HEK293 (cell line): ENCODE results near the gene MCEMP1.
A peak's percentile ranks its signal among the peaks of the same experiment; 100 is the strongest.

ENCODE experiments used
- CTCF ChIA-PET: fragments of 350-600 bp; formaldehyde crosslinking; extraction: SDS; loops from one replicate; lab custom pipeline; 2021; ENCODE audit warnings: antibody characterized with exemption; lab: Yijun Ruan, JAX
- POLR2A ChIA-PET: fragments of 300-600 bp; formaldehyde crosslinking; extraction: SDS; loops from one replicate; lab custom pipeline; 2020; ENCODE audit warnings: antibody characterized with exemption, inconsistent platforms; lab: Yijun Ruan, JAX
- H3K27ac ChIP-seq: fragments of 200-500 bp; sonication (Bioruptor generic); 2 replicates; pipeline ENCODE4 v1.5.1; 2014; ENCODE audit warnings: low read depth, low read length, control low read depth, inconsistent platforms; ENCODE audit errors: extremely low read depth
- H3K36me3 ChIP-seq, 2 experiments: fragments of 200-500 bp in 1 of 2; sonication (Bioruptor generic) in 1 of 2; 1 replicate in 1 of 2; 2 replicates in 1 of 2; pipeline ENCODE4 v1.5.1; 2014 to 2017; ENCODE audit warnings: inconsistent platforms in 2 of 2, low read length in 2 of 2; ENCODE audit not compliant: control insufficient read depth in 2 of 2, insufficient read depth in 1 of 2
- H3K4me1 ChIP-seq: fragments of 200-500 bp; sonication (Bioruptor generic); 2 replicates; pipeline ENCODE4 v1.5.1; 2014; ENCODE audit warnings: mild to moderate bottlenecking, low read length, inconsistent platforms; ENCODE audit not compliant: control insufficient read depth, insufficient read depth
- H3K4me3 ChIP-seq: 2 replicates; pipeline ENCODE4 v1.5.1; 2011; ENCODE audit warnings: low read depth, mild to moderate bottlenecking, control low read depth, low read length, moderate library complexity
- H3K9me3 ChIP-seq: fragments of 200-500 bp; sonication (Bioruptor generic); 2 replicates; pipeline ENCODE4 v1.5.1; 2014; ENCODE audit warnings: low read depth, low read length, inconsistent platforms; ENCODE audit not compliant: control insufficient read depth, insufficient read depth
- EGR2 ChIP-seq: fragments of 450-650 bp; formaldehyde crosslinking; IDR thresholded peaks from 2 replicates; pipeline ENCODE4 v1.5.1; 2016; ENCODE audit warnings: low read depth, missing biosample characterization, missing genetic modification characterization
- GLIS1 ChIP-seq: fragments of 450-650 bp; formaldehyde crosslinking; IDR thresholded peaks from 2 replicates; pipeline ENCODE4 v1.5.1; 2016; ENCODE audit warnings: missing biosample characterization, missing genetic modification characterization
- INSM2 ChIP-seq: fragments of 450-650 bp; formaldehyde crosslinking; IDR thresholded peaks from 2 replicates; pipeline ENCODE4 v1.5.1; 2016; ENCODE audit warnings: missing biosample characterization, missing genetic modification characterization
- MEIS1 ChIP-seq: sonication (generic); formaldehyde crosslinking; IDR thresholded peaks from 2 replicates; pipeline ENCODE4 v1.8.1; 2022; ENCODE audit warnings: missing genetic modification reagents, mild to moderate bottlenecking, borderline replicate concordance
- SP2 ChIP-seq: fragments of 450-650 bp; formaldehyde crosslinking; IDR thresholded peaks from 2 replicates; pipeline ENCODE4 v1.5.1; 2016; ENCODE audit warnings: missing biosample characterization, missing genetic modification characterization
- YY1 ChIP-seq: fragments of 450-650 bp; formaldehyde crosslinking; IDR thresholded peaks from 2 replicates; pipeline ENCODE4 v1.5.1; 2018; ENCODE audit warnings: missing biosample characterization, missing genetic modification characterization
- ZBTB48 ChIP-seq: fragments of 450-650 bp; formaldehyde crosslinking; IDR thresholded peaks from 2 replicates; pipeline ENCODE4 v1.5.1; 2016; ENCODE audit warnings: missing biosample characterization, missing genetic modification characterization
- ZBTB8A ChIP-seq: fragments of 450-650 bp; formaldehyde crosslinking; IDR thresholded peaks from 2 replicates; pipeline ENCODE4 v1.5.1; 2016; ENCODE audit warnings: missing biosample characterization, missing genetic modification characterization
- ZFHX2 ChIP-seq: fragments of 450-650 bp; formaldehyde crosslinking; conservative IDR thresholded peaks from 2 replicates; pipeline ENCODE4 v1.5.1; 2016; ENCODE audit warnings: missing biosample characterization, missing genetic modification characterization
- ZIC2 ChIP-seq: fragments of 450-650 bp; formaldehyde crosslinking; IDR thresholded peaks from 2 replicates; pipeline ENCODE4 v1.5.1; 2016; ENCODE audit warnings: missing biosample characterization, missing genetic modification characterization
- ZNF157 ChIP-seq: fragments of 450-650 bp; formaldehyde crosslinking; IDR thresholded peaks from 2 replicates; pipeline ENCODE4 v1.5.1; 2016; ENCODE audit warnings: missing biosample characterization, missing genetic modification characterization
- ZNF19 ChIP-seq: fragments of 450-650 bp; formaldehyde crosslinking; IDR thresholded peaks from 2 replicates; pipeline ENCODE4; 2016; ENCODE audit warnings: missing biosample characterization, missing genetic modification characterization, low read depth
- ZNF354C ChIP-seq: fragments of 450-650 bp; formaldehyde crosslinking; IDR thresholded peaks from 2 replicates; pipeline ENCODE4 v1.5.1; 2016; ENCODE audit warnings: missing biosample characterization, missing genetic modification characterization, low read depth, borderline replicate concordance
- ZNF366 ChIP-seq: fragments of 450-650 bp; formaldehyde crosslinking; conservative IDR thresholded peaks from 2 replicates; pipeline ENCODE4 v1.5.1; 2016; ENCODE audit warnings: missing biosample characterization, missing genetic modification characterization
- ZNF394 ChIP-seq: fragments of 450-650 bp; formaldehyde crosslinking; IDR thresholded peaks from 2 replicates; pipeline ENCODE4 v1.5.1; 2016; ENCODE audit warnings: missing biosample characterization, missing genetic modification characterization, mild to moderate bottlenecking, moderate library complexity, borderline replicate concordance
- ZNF416 ChIP-seq: fragments of 450-650 bp; formaldehyde crosslinking; IDR thresholded peaks from 2 replicates; pipeline ENCODE4 v1.5.1; 2016; ENCODE audit warnings: missing biosample characterization, missing genetic modification characterization
- ZNF544 ChIP-seq: fragments of 450-650 bp; formaldehyde crosslinking; IDR thresholded peaks from 2 replicates; pipeline ENCODE4 v1.5.0; 2017; ENCODE audit warnings: missing biosample characterization, missing genetic modification characterization
- ZNF830 ChIP-seq: fragments of 450-650 bp; IDR thresholded peaks from 2 replicates; pipeline ENCODE4 v1.5.0; 2018; ENCODE audit warnings: missing biosample characterization, missing genetic modification characterization, low read depth, mild to moderate bottlenecking, moderate library complexity
- ZSCAN4 ChIP-seq: fragments of 450-650 bp; formaldehyde crosslinking; IDR thresholded peaks from 2 replicates; pipeline ENCODE4 v1.5.1; 2017; ENCODE audit warnings: missing biosample characterization, missing genetic modification characterization
- TF ChIP-seq, protein P1 (sequence below): fragments of 450-650 bp; formaldehyde crosslinking; IDR thresholded peaks from 2 replicates; pipeline ENCODE4 v1.5.1; 2016; ENCODE audit warnings: missing biosample characterization, missing genetic modification characterization

Gene MCEMP1

GRCh38 chr19:7637374-7638256 lies 39.3 kb upstream of the MCEMP1 start:
- TF ChIP-seq ZNF830 (tag by site-specific recombination) (no peak), ZNF19 (no peak), INSM2 (tag by site-specific recombination) (no peak), ZNF544 (tag by site-specific recombination) (no peak), ZNF354C (tag by site-specific recombination) (no peak), ZBTB8A (tag by site-specific recombination) (0 out of 2 replicates have a peak, but pooled peaks have one; percentile 4), SP2 (no peak), MEIS1 (no peak), EGR2 (tag by site-specific recombination) (no peak), ZNF416 (no peak), GLIS1 (no peak), ZFHX2 (no peak), ZBTB48 (tag by site-specific recombination) (peak; percentile 40; the same call in 1 of the 2 replicates), ZSCAN4 (tag by site-specific recombination) (no peak), ZNF157 (tag by site-specific recombination) (no peak), ZIC2 (tag by site-specific recombination) (0 out of 2 replicates have a peak, but pooled peaks have one; percentile 33)
- TF ChIP-seq, protein P1, sequence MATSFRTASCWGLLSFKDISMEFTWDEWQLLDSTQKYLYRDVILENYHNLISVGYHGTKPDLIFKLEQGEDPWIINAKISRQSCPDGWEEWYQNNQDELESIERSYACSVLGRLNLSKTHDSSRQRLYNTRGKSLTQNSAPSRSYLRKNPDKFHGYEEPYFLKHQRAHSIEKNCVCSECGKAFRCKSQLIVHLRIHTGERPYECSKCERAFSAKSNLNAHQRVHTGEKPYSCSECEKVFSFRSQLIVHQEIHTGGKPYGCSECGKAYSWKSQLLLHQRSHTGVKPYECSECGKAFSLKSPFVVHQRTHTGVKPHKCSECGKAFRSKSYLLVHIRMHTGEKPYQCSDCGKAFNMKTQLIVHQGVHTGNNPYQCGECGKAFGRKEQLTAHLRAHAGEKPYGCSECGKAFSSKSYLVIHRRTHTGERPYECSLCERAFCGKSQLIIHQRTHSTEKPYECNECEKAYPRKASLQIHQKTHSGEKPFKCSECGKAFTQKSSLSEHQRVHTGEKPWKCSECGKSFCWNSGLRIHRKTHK, result no peak
- no peaks in the 10 kb centered on the region for H3K4me1 ChIP-seq
- H3K9me3 ChIP-seq, result no peaks in the 10 kb centered on the region
- CTCF ChIA-PET, result interaction anchor here (0.5 to 2.0 kb wide), 6 partner anchors 15 to 242 kb away, joined by 3 to 7 read pairs (median 4); partner anchors contain the start of gene TRAPPC5
- H3K36me3 ChIP-seq, result peaks cover 7 to 12% of the 10 kb centered on the region in 2 experiments; a peak in 2 of 3 replicates
- peak overlapping the region; percentile 83 for H3K4me3 ChIP-seq
- peak overlapping the region; percentile 29; the same call in 1 of the 2 replicates for H3K27ac ChIP-seq
- POLR2A ChIA-PET, result interaction anchor here (1.4 kb wide), 2 partner anchors 8 to 14 kb away, joined by 6 to 7 read pairs; partner anchors contain the start of genes PET100 and XAB2

GRCh38 chr19:7638802-7639465 lies 38.0 kb upstream of the MCEMP1 start:
- no peaks in the 10 kb centered on the region for H3K9me3 ChIP-seq
- POLR2A ChIA-PET, result interaction anchor here (0.5 to 0.7 kb wide), 2 partner anchors 10 to 262 kb away, joined by 3 to 4 read pairs; no protein-coding TSS in a partner anchor
- H3K4me1 ChIP-seq, result no peaks in the 10 kb centered on the region
- TF ChIP-seq ZNF394 (tag by site-specific recombination) (no peak), ZNF366 (tag by site-specific recombination) (peak; percentile 28; the same call in 1 of the 2 replicates), YY1 (no peak)
- CTCF ChIA-PET, result interaction anchor here (2.0 kb wide), 1 partner anchor 41 kb away, joined by 7 read pairs; the partner anchor contains the start of gene TRAPPC5
- no peak overlapping the region for H3K27ac ChIP-seq
- peaks cover 7 to 12% of the 10 kb centered on the region in 2 experiments; a peak in 2 of 3 replicates for H3K36me3 ChIP-seq
- no peak overlapping the region for H3K4me3 ChIP-seq
